DND-41 (cell line): ENCODE results near the gene CNOT11.

Experiments
- CTCF ChIP-seq: IDR thresholded peaks from 2 replicates; pipeline ENCODE4 v1.5.1; 2012; ENCODE audit warnings: borderline replicate concordance, low read length, moderate library complexity, mild to moderate bottlenecking; ENCODE audit not compliant: poor library complexity, severe bottlenecking; ENCODE audit errors: extremely low read depth
- EZH2 ChIP-seq: IDR thresholded peaks from 3 replicates; pipeline ENCODE4 v1.6.1; 2012; ENCODE audit warnings: borderline replicate concordance, low read depth, mild to moderate bottlenecking, moderate library complexity, low read length, inconsistent platforms; ENCODE audit not compliant: severe bottlenecking

GRCh38 chr2:101307950-101308431 lies 55.3 kb downstream of the CNOT11 start:
- TF ChIP-seq CTCF: no peak
- no peak for TF ChIP-seq EZH2
